IMR-90 (cell line): ENCODE data around the gene SSBP2. TPM values are rescaled to one million over a fixed set of nuclear protein-coding genes. Genes with fewer than 3 reads are reported as not detected.
A peak's percentile ranks its signal among the peaks of the same experiment; 100 is the strongest.

ENCODE experiments used
- ATAC-seq: fragments of 200-7000 bp; cut with Tn5 transposase; 2 replicates; pipeline ENCODE4 v1.9.1; 2020; ENCODE audit warnings: low read depth, mild to moderate bottlenecking, moderate library complexity
- BruUV-seq: library from RNA; stranded (reverse); fragments of 400-500 nt; replicated peaks from 2 replicates; lab custom pipeline; 2021; lab: Mats Ljungman, UMichigan
- CTCF ChIA-PET: fragments of 300-600 bp; formaldehyde crosslinking; extraction: SDS; loops from one replicate; lab custom pipeline; 2021; ENCODE audit warnings: antibody characterized with exemption; lab: Yijun Ruan, JAX
- POLR2A ChIA-PET: fragments of 300-600 bp; sonication (Branson Sonifier 250); formaldehyde crosslinking; loops from one replicate; lab custom pipeline; 2022; ENCODE audit warnings: antibody characterized with exemption; ENCODE audit not compliant: unreplicated experiment; lab: Charles Lee
- DNase-seq: peaks from one replicate; pipeline ENCODE4 v3.0.0; 2013
- H2AFZ ChIP-seq: replicated peaks from 2 replicates; pipeline ENCODE3; 2013; ENCODE audit warnings: low read length, mild to moderate bottlenecking; ENCODE audit not compliant: poor library complexity
- H2AK5ac ChIP-seq: 2 replicates; pipeline ENCODE4 v1.6.1; 2013; ENCODE audit warnings: low read depth, low read length, inconsistent platforms
- H2AK9ac ChIP-seq: replicated peaks from 2 replicates; pipeline ENCODE3; 2013; ENCODE audit warnings: mild to moderate bottlenecking, low read depth, low read length, moderate library complexity; ENCODE audit not compliant: poor library complexity
- H2BK120ac ChIP-seq: 2 replicates; pipeline ENCODE4 v1.6.1; 2013; ENCODE audit warnings: low read depth, low read length, inconsistent platforms
- H2BK15ac ChIP-seq: 3 replicates; pipeline ENCODE4 v1.6.1; 2013; ENCODE audit warnings: low read depth, low read length, inconsistent platforms
- H2BK20ac ChIP-seq: 2 replicates; pipeline ENCODE4 v1.6.1; 2013; ENCODE audit warnings: low read depth, mild to moderate bottlenecking, inconsistent platforms, low read length, moderate library complexity
- H2BK5ac ChIP-seq: 2 replicates; pipeline ENCODE4 v1.6.1; 2013; ENCODE audit warnings: mild to moderate bottlenecking, low read depth, low read length, inconsistent platforms; ENCODE audit not compliant: poor library complexity, severe bottlenecking
- H3K14ac ChIP-seq: replicated peaks from 2 replicates; pipeline ENCODE4 v1.6.1; 2013; ENCODE audit warnings: low read depth, low read length, inconsistent platforms
- H3K18ac ChIP-seq: 2 replicates; pipeline ENCODE4 v1.6.1; 2013; ENCODE audit warnings: low read depth, low read length, control low read depth
- H3K23ac ChIP-seq: 2 replicates; pipeline ENCODE4 v1.6.1; 2013; ENCODE audit warnings: low read depth, low read length, inconsistent platforms
- H3K27ac ChIP-seq: 2 replicates; pipeline ENCODE4 v1.5.1; 2013; ENCODE audit warnings: mild to moderate bottlenecking, control low read depth, low read length; ENCODE audit not compliant: insufficient read depth
- H3K27me3 ChIP-seq: 2 replicates; pipeline ENCODE4 v1.6.1; 2013; ENCODE audit warnings: low read length; ENCODE audit not compliant: control insufficient read depth, insufficient read depth
- H3K36me3 ChIP-seq: 2 replicates; pipeline ENCODE4 v1.6.1; 2013; ENCODE audit warnings: low read length, mixed read lengths; ENCODE audit not compliant: control insufficient read depth, insufficient read depth
- H3K4ac ChIP-seq: 2 replicates; pipeline ENCODE4 v1.6.1; 2013; ENCODE audit warnings: low read depth, low read length, inconsistent platforms
- H3K4me1 ChIP-seq: 2 replicates; pipeline ENCODE4 v1.6.1; 2013; ENCODE audit warnings: low read length, mixed read lengths; ENCODE audit not compliant: control insufficient read depth, insufficient read depth
- H3K4me2 ChIP-seq: 2 replicates; pipeline ENCODE4 v1.6.1; 2013; ENCODE audit warnings: low read depth, mild to moderate bottlenecking, control low read depth, low read length, moderate library complexity
- H3K4me3 ChIP-seq: 2 replicates; pipeline ENCODE4 v1.5.1; 2013; ENCODE audit warnings: low read depth, mild to moderate bottlenecking, control low read depth, low read length, moderate library complexity; ENCODE audit not compliant: insufficient read depth
- H3K56ac ChIP-seq: 2 replicates; pipeline ENCODE4 v1.6.1; 2013; ENCODE audit warnings: low read length, inconsistent platforms; ENCODE audit not compliant: insufficient read depth; ENCODE audit errors: extremely low read depth
- H3K79me1 ChIP-seq, 2 experiments: 2 replicates each; pipeline ENCODE4 v1.6.1; 2013; ENCODE audit warnings: low read length in 2 of 2, inconsistent platforms in 1 of 2, low read depth in 1 of 2
- H3K9ac ChIP-seq: 2 replicates; pipeline ENCODE4 v1.6.1; 2013; ENCODE audit warnings: low read depth, low read length, control low read depth
- H3K9me1 ChIP-seq: 2 replicates; pipeline ENCODE4 v1.6.1; 2013; ENCODE audit warnings: low read length, inconsistent platforms; ENCODE audit not compliant: insufficient read depth
- H3K9me3 ChIP-seq: 2 replicates; pipeline ENCODE4 v1.6.1; 2013; ENCODE audit warnings: low read length; ENCODE audit not compliant: control insufficient read depth, insufficient read depth
- H4K20me1 ChIP-seq: 2 replicates; pipeline ENCODE4 v1.6.1; 2013; ENCODE audit warnings: low read length, inconsistent platforms; ENCODE audit not compliant: insufficient read depth
- H4K5ac ChIP-seq: 2 replicates; pipeline ENCODE4 v1.6.1; 2013; ENCODE audit warnings: mild to moderate bottlenecking, low read depth, low read length, control low read depth
- H4K8ac ChIP-seq, 2 experiments: 2 replicates each; pipeline ENCODE4 v1.6.1; 2013; ENCODE audit warnings: low read depth in 2 of 2, low read length in 2 of 2, control low read depth in 1 of 2, inconsistent platforms in 1 of 2
- H4K91ac ChIP-seq: 2 replicates; pipeline ENCODE4 v1.6.1; 2013; ENCODE audit warnings: low read depth, low read length, inconsistent platforms; ENCODE audit not compliant: insufficient read depth
- BHLHE40 ChIP-seq: fragments of 150-350 bp; IDR thresholded peaks from 2 replicates; pipeline ENCODE4 v1.6.1; 2016; ENCODE audit warnings: mild to moderate bottlenecking, low read depth, low read length
- CEBPB ChIP-seq: IDR thresholded peaks from 2 replicates; pipeline ENCODE4 v1.6.1; 2012; ENCODE audit warnings: low read depth, low read length, improper control_type of control experiment
- CHD1 ChIP-seq: IDR thresholded peaks from 2 replicates; pipeline ENCODE4 v1.6.1; 2012; ENCODE audit warnings: low read depth, low read length, improper control_type of control experiment
- FOS ChIP-seq: fragments of 150-350 bp; IDR thresholded peaks from 2 replicates; pipeline ENCODE4 v1.6.1; 2016; ENCODE audit warnings: low read depth, low read length
- MAFK ChIP-seq: IDR thresholded peaks from 2 replicates; pipeline ENCODE4 v1.6.1; 2012; ENCODE audit warnings: low read depth, low read length, improper control_type of control experiment
- MAZ ChIP-seq: IDR thresholded peaks from 2 replicates; pipeline ENCODE4 v1.6.1; 2012; ENCODE audit warnings: low read depth, mild to moderate bottlenecking, low read length, improper control_type of control experiment, moderate library complexity, borderline replicate concordance
- MXI1 ChIP-seq: IDR thresholded peaks from 2 replicates; pipeline ENCODE4 v1.6.1; 2012; ENCODE audit warnings: low read depth, mild to moderate bottlenecking, low read length, moderate library complexity, borderline replicate concordance
- NFE2L2 ChIP-seq: fragments of 150-350 bp; IDR thresholded peaks from 2 replicates; pipeline ENCODE4 v1.6.1; 2016; ENCODE audit warnings: low read depth, mild to moderate bottlenecking, low read length
- RAD21 ChIP-seq: IDR thresholded peaks from 2 replicates; pipeline ENCODE4 v1.6.1; 2012; ENCODE audit warnings: low read length, improper control_type of control experiment
- RCOR1 ChIP-seq: IDR thresholded peaks from 2 replicates; pipeline ENCODE4 v1.6.1; 2012; ENCODE audit warnings: mild to moderate bottlenecking, low read length, improper control_type of control experiment; ENCODE audit not compliant: insufficient replicate concordance
- RFX5 ChIP-seq: IDR thresholded peaks from 2 replicates; pipeline ENCODE4 v1.8.0; 2012; ENCODE audit warnings: low read depth, mild to moderate bottlenecking, low read length, moderate library complexity
- SMC3 ChIP-seq: fragments of 150-350 bp; IDR thresholded peaks from 2 replicates; pipeline ENCODE4 v1.6.1; 2016; ENCODE audit warnings: low read depth, mild to moderate bottlenecking, antibody characterized with exemption, low read length, moderate library complexity
- WGBS, 2 experiments: methylation state at CpG; one replicate each; pipeline versions ENCODE4 v1.1.5 to v1.1.7; 2013; ENCODE audit warnings: missing lambda C conversion rate in 2 of 2; ENCODE audit not compliant: insufficient read length in 1 of 2; ENCODE audit errors: extremely low coverage in 2 of 2; 5-methylcytosine and 5-hydroxymethylcytosine counted together
- dilution Hi-C: fragments of 300-500 bp; cut with HindIII; formaldehyde crosslinking; loops from one replicate; pipeline ENCODE4 v1.14.3; 2018; ENCODE audit warnings: low sequenced_read_pairs; ENCODE audit not compliant: unreplicated experiment
- in situ Hi-C: fragments of 300-500 bp; cut with MboI; formaldehyde crosslinking; loops from 3 replicates; pipeline ENCODE4 v1.14.3; 2019; ENCODE audit warnings: low sequenced_read_pairs, inconsistent platforms, mixed read lengths
- intact Hi-C: fragments of 100-400 bp; cut with micrococcal nuclease; formaldehyde crosslinking; loops from 2 replicates; pipeline ENCODE4 v1.10.0; 2022
- polyA plus RNA-seq, 3 experiments: library from polyadenylated mRNA; depleted of rRNA; stranded (reverse); fragments of >200 nt; gene quantifications; 2 replicates each; pipeline ENCODE4 v1.2.3, GENCODE V29; 2012; ENCODE audit warnings: low replicate concordance in 1 of 3
- total RNA-seq: library from RNA; depleted of rRNA; stranded (reverse); fragments of >200 nt; gene quantifications from 2 replicates; pipeline ENCODE4 v1.2.3, GENCODE V29; 2012
- TF ChIP-seq, protein P1 (sequence below): conservative IDR thresholded peaks from 2 replicates; pipeline ENCODE4 v1.5.1; 2012; ENCODE audit warnings: mild to moderate bottlenecking, low read depth, low read length, improper control_type of control experiment
- TF ChIP-seq, protein P2 (sequence below): fragments of 150-350 bp; IDR thresholded peaks from 2 replicates; pipeline ENCODE4 v1.6.1; 2016; ENCODE audit warnings: low read depth, mild to moderate bottlenecking, low read length, moderate library complexity, borderline replicate concordance
- TF ChIP-seq, protein P3 (sequence below): fragments of 150-350 bp; IDR thresholded peaks from 2 replicates; pipeline ENCODE4 v1.6.1; 2017; ENCODE audit warnings: mild to moderate bottlenecking, antibody characterized with exemption, low read length, low read depth

Gene SSBP2
- total and polyA plus RNA-seq, 2 of the 4 experiments (the other 2 are of a cell fraction): 38.4 to 42.7 TPM

DNA sequence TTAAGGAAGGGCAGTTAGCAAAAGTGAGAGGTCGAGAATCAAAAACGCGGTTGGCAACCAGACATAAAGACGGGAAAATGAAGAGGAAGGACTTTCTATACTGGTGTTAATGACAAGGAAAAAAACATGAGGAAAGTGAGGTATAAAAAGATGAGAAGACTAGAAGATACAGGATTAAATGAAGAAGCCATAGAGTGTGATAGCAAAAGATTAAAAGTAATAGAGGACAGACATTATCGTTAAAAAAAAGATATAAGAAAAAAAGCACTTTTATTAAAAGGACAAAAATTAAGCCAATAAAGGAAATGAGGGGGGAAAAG lies 1.7 kb upstream of the SSBP2 start:
- H3K79me1 ChIP-seq: peaks cover 4 to 13% of the 10 kb centered on the region in 2 experiments
- no TSS peak for BruUV-seq
- H4K8ac ChIP-seq: peak overlapping the region in 1 of 2 experiments; percentile 84; a peak in 1 of 4 replicates
- no peaks in the 10 kb centered on the region for H3K36me3 ChIP-seq
- no peak overlapping the region for H3K4me3 ChIP-seq
- H3K4me2 ChIP-seq: no peak overlapping the region
- peak overlapping the region; percentile 92 for H2BK5ac ChIP-seq
- H2BK20ac ChIP-seq: peak overlapping the region; percentile 85; the same call in 1 of the 2 replicates
- dilution Hi-C loops: no loop called here
- no peak overlapping the region for H3K14ac ChIP-seq
- no peak overlapping the region; the same call in 1 of the 2 replicates for H4K5ac ChIP-seq
- no peak for DNase-seq
- no peaks in the 10 kb centered on the region for H3K27me3 ChIP-seq
- peaks cover 4% of the 10 kb centered on the region for H3K4me1 ChIP-seq
- H2BK120ac ChIP-seq: peak overlapping the region; percentile 91; the same call in 1 of the 2 replicates
- TF ChIP-seq RAD21: no peak
- no peak for TF ChIP-seq RCOR1
- TF ChIP-seq MXI1: no peak
- no peak for TF ChIP-seq CHD1
- no peak for TF ChIP-seq CEBPB
- no peak for TF ChIP-seq FOS
- TF ChIP-seq NFE2L2: no peak
- TF ChIP-seq, protein P1, sequence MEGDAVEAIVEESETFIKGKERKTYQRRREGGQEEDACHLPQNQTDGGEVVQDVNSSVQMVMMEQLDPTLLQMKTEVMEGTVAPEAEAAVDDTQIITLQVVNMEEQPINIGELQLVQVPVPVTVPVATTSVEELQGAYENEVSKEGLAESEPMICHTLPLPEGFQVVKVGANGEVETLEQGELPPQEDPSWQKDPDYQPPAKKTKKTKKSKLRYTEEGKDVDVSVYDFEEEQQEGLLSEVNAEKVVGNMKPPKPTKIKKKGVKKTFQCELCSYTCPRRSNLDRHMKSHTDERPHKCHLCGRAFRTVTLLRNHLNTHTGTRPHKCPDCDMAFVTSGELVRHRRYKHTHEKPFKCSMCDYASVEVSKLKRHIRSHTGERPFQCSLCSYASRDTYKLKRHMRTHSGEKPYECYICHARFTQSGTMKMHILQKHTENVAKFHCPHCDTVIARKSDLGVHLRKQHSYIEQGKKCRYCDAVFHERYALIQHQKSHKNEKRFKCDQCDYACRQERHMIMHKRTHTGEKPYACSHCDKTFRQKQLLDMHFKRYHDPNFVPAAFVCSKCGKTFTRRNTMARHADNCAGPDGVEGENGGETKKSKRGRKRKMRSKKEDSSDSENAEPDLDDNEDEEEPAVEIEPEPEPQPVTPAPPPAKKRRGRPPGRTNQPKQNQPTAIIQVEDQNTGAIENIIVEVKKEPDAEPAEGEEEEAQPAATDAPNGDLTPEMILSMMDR: no peak
- no peak for TF ChIP-seq RFX5
- TF ChIP-seq SMC3: no peak
- TF ChIP-seq MAFK: no peak
- TF ChIP-seq, protein P2, sequence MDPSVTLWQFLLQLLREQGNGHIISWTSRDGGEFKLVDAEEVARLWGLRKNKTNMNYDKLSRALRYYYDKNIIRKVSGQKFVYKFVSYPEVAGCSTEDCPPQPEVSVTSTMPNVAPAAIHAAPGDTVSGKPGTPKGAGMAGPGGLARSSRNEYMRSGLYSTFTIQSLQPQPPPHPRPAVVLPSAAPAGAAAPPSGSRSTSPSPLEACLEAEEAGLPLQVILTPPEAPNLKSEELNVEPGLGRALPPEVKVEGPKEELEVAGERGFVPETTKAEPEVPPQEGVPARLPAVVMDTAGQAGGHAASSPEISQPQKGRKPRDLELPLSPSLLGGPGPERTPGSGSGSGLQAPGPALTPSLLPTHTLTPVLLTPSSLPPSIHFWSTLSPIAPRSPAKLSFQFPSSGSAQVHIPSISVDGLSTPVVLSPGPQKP: no peak
- TF ChIP-seq, protein P3, sequence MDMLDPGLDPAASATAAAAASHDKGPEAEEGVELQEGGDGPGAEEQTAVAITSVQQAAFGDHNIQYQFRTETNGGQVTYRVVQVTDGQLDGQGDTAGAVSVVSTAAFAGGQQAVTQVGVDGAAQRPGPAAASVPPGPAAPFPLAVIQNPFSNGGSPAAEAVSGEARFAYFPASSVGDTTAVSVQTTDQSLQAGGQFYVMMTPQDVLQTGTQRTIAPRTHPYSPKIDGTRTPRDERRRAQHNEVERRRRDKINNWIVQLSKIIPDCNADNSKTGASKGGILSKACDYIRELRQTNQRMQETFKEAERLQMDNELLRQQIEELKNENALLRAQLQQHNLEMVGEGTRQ: no peak
- no peak for TF ChIP-seq BHLHE40
- no peak for TF ChIP-seq MAZ
- H3K18ac ChIP-seq: no peak overlapping the region
- H2AFZ ChIP-seq: no peak overlapping the region
- peak overlapping the region; percentile 91; the same call in 1 of the 2 replicates for H3K4ac ChIP-seq
- no peak for ATAC-seq
- H3K9me1 ChIP-seq: peaks cover 5% of the 10 kb centered on the region
- 100% methylated on average over 3 of the region's 5 CpGs; no CpG with 5 or more reads in 1 of the 2 experiments for WGBS, 2 experiments
- no peak overlapping the region for H3K27ac ChIP-seq
- no peak overlapping the region for H3K9ac ChIP-seq
- no peaks in the 10 kb centered on the region for H3K9me3 ChIP-seq
- ChIA-PET CTCF (interaction anchor here (1.1 kb wide), 1 partner anchor 33 kb away, joined by 3 read pairs; no protein-coding TSS in a partner anchor), POLR2A (interaction anchor here (2.3 kb wide), 2 partner anchors 26 to 99 kb away, joined by 5 to 29 read pairs; no protein-coding TSS in a partner anchor)
- no peak overlapping the region for H4K91ac ChIP-seq
- H2AK5ac ChIP-seq: no peak overlapping the region
- H4K20me1 ChIP-seq: no peaks in the 10 kb centered on the region
- peak overlapping the region; percentile 94; the same call in 2 of the 3 replicates for H2BK15ac ChIP-seq
- no peak overlapping the region for H2AK9ac ChIP-seq
- in situ Hi-C loops: loop anchor here (25.0 kb wide), 1 partner anchor 410 kb away; no protein-coding TSS in a partner anchor
- peak overlapping the region; percentile 80; the same call in 1 of the 2 replicates for H3K23ac ChIP-seq
- intact Hi-C loops: loop anchor here (10.0 kb wide), 1 partner anchor 448 kb away; the partner anchor contains the start of gene ZCCHC9
- no peak overlapping the region for H3K56ac ChIP-seq
